Measurements from ENCODE around the gene MAN2C1.

MAN2C1 gene

GRCh38 chr15:75356517-75356916 lies 11.9 kb downstream of the MAN2C1 start:
- no peaks in the 10 kb centered on the region for H3K9me3 ChIP-seq
- no peak for DNase-seq
- no peaks in the 10 kb centered on the region for H3K4me1 ChIP-seq
- no peak overlapping the region for H3K4me3 ChIP-seq
- no peaks in the 10 kb centered on the region for H3K27me3 ChIP-seq
- TF ChIP-seq CTCF (IDR thresholded peaks at IDR 0.05), result no peak
- peaks cover 19 to 82% (median 58%) of the 10 kb centered on the region in 3 donors for H3K36me3 ChIP-seq
- H3K27ac ChIP-seq, result no peak overlapping the region
- intact Hi-C loops (cut with DNase I; ENCODE audit: low total_unique reads), result no loop called here

GRCh38 chr15:75356006-75356405 lies 12.4 kb downstream of the MAN2C1 start:
- TF ChIP-seq CTCF (IDR thresholded peaks at IDR 0.05), result no peak
- Histone ChIP-seq H3K27me3 (no peaks in the 10 kb centered on the region), H3K4me3 (no peak overlapping the region), H3K4me1 (no peaks in the 10 kb centered on the region), H3K36me3 (peaks cover 19 to 76% (median 53%) of the 10 kb centered on the region in 3 donors), H3K27ac (no peak overlapping the region), H3K9me3 (no peaks in the 10 kb centered on the region)
- DNase-seq, result no peak
- intact Hi-C loops (cut with DNase I; ENCODE audit: low total_unique reads), result no loop called here

- no peaks in the 10 kb centered on the region for H3K27me3 ChIP-seq
- no peak overlapping the region for H3K27ac ChIP-seq
- intact Hi-C loops (cut with DNase I; ENCODE audit: low total_unique reads), result no loop called here
- DNase-seq, result no peak
- TF ChIP-seq CTCF (IDR thresholded peaks at IDR 0.05), result no peak
- H3K9me3 ChIP-seq, result no peaks in the 10 kb centered on the region
- no peaks in the 10 kb centered on the region for H3K4me1 ChIP-seq
- H3K4me3 ChIP-seq, result no peak overlapping the region
- peaks cover 19 to 70% (median 49%) of the 10 kb centered on the region in 3 donors for H3K36me3 ChIP-seq
Measured at GRCh38 chr15:75355369-75355768, 13.0 kb downstream of the MAN2C1 start.

GRCh38 chr15:75354454-75354853 lies 14.0 kb downstream of the MAN2C1 start:
- no peak for DNase-seq
- peaks cover 12 to 61% (median 43%) of the 10 kb centered on the region in 3 donors for H3K36me3 ChIP-seq
- H3K4me3 ChIP-seq, result no peak overlapping the region
- H3K4me1 ChIP-seq, result peaks cover 0 to 4% (median under 1%) of the 10 kb centered on the region in 4 donors
- H3K9me3 ChIP-seq, result no peaks in the 10 kb centered on the region
- no peak overlapping the region for H3K27ac ChIP-seq
- no peaks in the 10 kb centered on the region for H3K27me3 ChIP-seq
- no peak for TF ChIP-seq CTCF (IDR thresholded peaks at IDR 0.05)
- intact Hi-C loops (cut with DNase I; ENCODE audit: low total_unique reads), result no loop called here

- peak in 1 of 2 donors; percentile 57 for DNase-seq
- intact Hi-C loops (cut with DNase I; ENCODE audit: low total_unique reads), result no loop called here
- H3K27ac ChIP-seq, result no peak overlapping the region
- H3K4me1 ChIP-seq, result peaks cover 0 to 12% (median 8%) of the 10 kb centered on the region in 4 donors
- TF ChIP-seq CTCF (IDR thresholded peaks at IDR 0.05), result no peak
- no peak overlapping the region for H3K4me3 ChIP-seq
- no peaks in the 10 kb centered on the region for H3K27me3 ChIP-seq
- H3K9me3 ChIP-seq, result no peaks in the 10 kb centered on the region
- peaks cover 9 to 52% (median 35%) of the 10 kb centered on the region in 3 donors for H3K36me3 ChIP-seq
Measured at GRCh38 chr15:75353604-75354003, 14.8 kb downstream of the MAN2C1 start.
